Measurements from ENCODE around the gene PRR36.

DNA sequence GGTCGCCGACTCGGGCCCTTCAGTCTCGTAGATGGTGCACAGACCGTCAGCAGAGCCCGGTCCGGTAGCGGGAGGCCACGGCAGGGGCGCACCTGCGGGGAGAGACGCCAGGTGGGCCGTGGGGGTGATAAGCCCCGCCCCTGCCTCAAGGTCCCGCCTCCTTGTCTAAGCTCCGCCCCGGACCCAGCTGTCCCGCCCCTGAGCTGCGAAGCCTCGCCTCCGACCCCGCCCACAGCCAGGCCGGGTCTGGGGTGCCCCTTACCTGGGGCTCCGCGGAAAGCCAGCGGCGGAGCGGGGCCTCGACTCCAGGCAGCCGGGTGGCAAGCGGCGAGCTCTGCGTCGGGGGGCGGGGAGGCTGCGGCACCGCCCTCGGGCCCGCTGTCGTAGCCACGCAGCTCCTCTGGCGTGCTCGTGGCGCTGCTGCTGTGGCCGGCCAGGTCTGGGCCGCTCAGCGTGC, 4.7 kb downstream of the PRR36 start:
- TF ChIP-seq EZH2 (IDR thresholded peaks at IDR 0.05) (no peak), CTCF (IDR thresholded peaks at IDR 0.05) (peak; percentile 7)

Data from neural progenitor cell (in vitro differentiated cells).